Astrocyte (in vitro differentiated cells and primary cell): ENCODE results near the gene TUT4.

Experiments
- CTCF ChIP-seq: IDR thresholded peaks from 2 replicates; pipeline ENCODE4 v1.5.1; 2011; ENCODE audit warnings: low read depth, mild to moderate bottlenecking, inconsistent platforms, low read length, moderate library complexity; ENCODE audit not compliant: insufficient read depth
- EZH2 ChIP-seq: IDR thresholded peaks from 2 replicates; pipeline ENCODE4 v1.6.1; 2012; ENCODE audit warnings: mild to moderate bottlenecking, low read length, inconsistent platforms; ENCODE audit not compliant: insufficient read depth

DNA sequence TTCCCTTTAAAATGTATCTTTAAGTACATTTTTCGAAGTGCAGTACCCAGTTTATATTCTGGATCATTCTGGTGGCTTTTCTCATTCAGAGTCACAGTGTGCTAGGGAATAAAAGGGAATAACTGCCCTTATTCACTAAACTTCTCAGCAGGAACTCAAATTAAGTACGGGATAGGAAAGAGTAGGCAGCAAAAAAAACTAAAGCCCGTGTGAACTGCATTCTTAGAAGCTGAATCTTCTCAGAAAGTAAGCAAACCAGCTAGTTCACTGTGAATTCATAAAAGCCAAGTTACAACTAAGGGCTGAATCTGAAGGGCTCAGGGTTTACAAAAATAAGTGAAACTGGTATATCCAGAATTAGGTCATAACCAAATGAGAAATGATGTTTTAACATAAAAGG is 126.5 kb downstream of the TUT4 start:
- TF ChIP-seq CTCF (no peak), EZH2 (no peak)
